H54 (cell line): Measurements from ENCODE around the gene NCAM1.

Source experiments
- DNase-seq: peaks from one replicate; pipeline ENCODE4 v3.0.0; 2011; ENCODE audit warnings: low spot score, mixed read lengths; ENCODE audit not compliant: insufficient read length
- FAIRE-seq: peaks from 3 replicates; lab custom pipeline; 2011; peaks lifted over from hg19 to GRCh38; lab: Jason Lieb, UNC
- POLR2A ChIP-seq: IDR thresholded peaks from 2 replicates; pipeline ENCODE4 v1.6.1; 2011; ENCODE audit warnings: low read depth, mild to moderate bottlenecking, low read length

NCAM1 gene

GRCh38 chr11:113178381-113179070 lies 217.3 kb downstream of the NCAM1 start:
- DNase-seq: no peak
- no peak for TF ChIP-seq POLR2A
- FAIRE-seq: no peak

DNA sequence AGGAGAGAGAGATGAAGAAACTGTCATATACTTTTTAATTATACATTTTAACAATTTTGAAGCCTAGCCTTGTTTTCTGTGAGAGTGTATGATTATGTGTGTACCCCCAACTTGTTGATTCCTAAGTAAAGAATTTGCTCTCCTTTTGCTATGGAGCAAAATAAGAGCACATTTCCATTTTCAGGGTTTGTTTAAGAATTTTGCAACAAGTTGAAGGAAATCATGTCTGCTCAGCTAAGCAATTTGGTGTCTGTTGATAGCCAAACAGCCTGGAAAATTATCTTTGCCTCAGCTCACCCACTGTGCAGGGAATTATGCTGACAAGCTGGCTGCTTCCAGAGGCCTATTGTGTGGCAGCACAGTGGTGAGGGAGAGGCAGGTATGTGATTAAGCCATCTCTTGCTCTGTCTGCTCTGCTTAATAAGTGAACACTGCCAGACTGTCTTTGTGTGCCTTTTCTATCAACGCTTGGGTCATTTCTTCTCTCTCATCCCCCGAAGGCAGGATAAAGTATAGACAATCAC lies 218.0 kb downstream of the NCAM1 start:
- no peak for DNase-seq
- no peak for FAIRE-seq
- no peak for TF ChIP-seq POLR2A

- no peak for DNase-seq
- no peak for TF ChIP-seq POLR2A
- no peak for FAIRE-seq
These were observed 219.9 kb downstream of the NCAM1 start for GRCh38 chr11:113181094-113181493.

- no peak for TF ChIP-seq POLR2A
- no peak for DNase-seq
- FAIRE-seq: no peak
These were observed 221.1 kb downstream of the NCAM1 start for GRCh38 chr11:113182288-113182687.

GRCh38 chr11:113184498-113184897 lies 223.3 kb downstream of the NCAM1 start:
- DNase-seq: peak; percentile 32
- TF ChIP-seq POLR2A: no peak
- FAIRE-seq: peak; percentile 81

DNA sequence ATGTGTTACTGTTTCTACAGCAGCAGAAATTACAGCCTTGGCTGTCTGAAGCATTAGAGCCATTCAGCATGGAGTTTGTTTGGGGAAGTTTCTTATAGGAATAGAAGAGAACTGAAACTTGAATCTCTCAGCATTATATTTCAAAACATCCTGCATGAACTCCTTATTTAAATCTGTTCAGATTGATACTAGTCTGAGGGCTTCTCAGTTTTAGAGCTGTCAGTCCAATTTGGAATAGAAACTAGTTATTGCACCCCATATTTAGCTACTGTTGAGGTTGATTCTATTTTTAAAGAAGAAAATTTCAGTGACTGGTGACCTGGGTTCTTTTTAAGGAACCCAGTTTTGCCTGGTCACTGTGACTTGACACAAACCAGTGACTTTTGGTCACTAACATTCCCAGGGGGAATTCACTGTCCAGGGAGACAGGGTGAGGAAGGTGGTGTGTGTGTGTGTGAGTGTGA lies 227.2 kb downstream of the NCAM1 start:
- TF ChIP-seq POLR2A: no peak
- DNase-seq (no peak), FAIRE-seq (no peak)

GRCh38 chr11:113189909-113190667 lies 228.9 kb downstream of the NCAM1 start:
- FAIRE-seq: peak; percentile 98

GRCh38 chr11:113192121-113192925 lies 231.1 kb downstream of the NCAM1 start:
- TF ChIP-seq POLR2A: no peak
- DNase-seq (no peak), FAIRE-seq (no peak)

More at GRCh38 chr11:113189909-113190667, 228.9 kb downstream of the NCAM1 start:
- no peak for TF ChIP-seq POLR2A
- peak; percentile 68 for DNase-seq

DNA sequence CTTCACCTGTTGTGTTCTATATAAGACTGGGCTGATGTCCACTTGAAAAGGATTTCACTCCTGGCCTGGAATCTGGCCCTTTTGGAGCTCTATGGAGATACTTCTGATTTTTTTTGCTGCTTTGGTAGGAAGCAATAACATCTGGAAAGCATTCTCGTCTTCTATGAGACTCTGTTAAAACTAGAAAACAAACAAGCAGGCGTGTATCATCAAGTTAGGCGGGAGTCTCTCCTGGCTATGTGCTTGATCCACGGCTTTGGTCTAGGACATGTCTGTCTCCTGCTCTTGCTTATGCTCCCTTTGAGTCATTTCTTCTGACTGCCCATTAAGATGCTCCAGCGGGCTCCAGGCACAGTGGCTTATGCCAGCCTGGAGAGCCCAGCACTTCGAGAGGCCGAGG lies 231.8 kb downstream of the NCAM1 start:
- FAIRE-seq: no peak

DNA sequence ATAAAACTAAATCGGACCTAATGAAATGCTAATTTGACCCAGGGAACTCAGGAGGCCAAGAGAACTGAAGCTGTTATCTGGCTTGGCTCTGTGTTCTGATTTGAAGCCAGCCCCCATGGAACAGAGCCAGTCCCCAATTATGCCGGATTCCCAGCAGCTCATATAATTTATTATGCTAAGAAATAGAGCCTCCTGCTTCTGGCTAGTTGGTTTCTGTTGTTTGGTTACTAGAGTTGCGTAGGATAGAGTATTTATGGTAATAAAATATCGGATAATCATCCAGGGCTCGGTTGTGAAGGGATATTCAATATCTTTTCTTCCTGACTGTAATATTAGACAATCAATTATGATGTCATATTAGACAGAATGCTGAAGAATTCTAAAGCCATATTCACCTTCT lies 232.7 kb downstream of the NCAM1 start:
- FAIRE-seq (no peak), DNase-seq (no peak)
- no peak for TF ChIP-seq POLR2A

More for the DNA sequence above, 231.8 kb downstream of the NCAM1 start:
- no peak for TF ChIP-seq POLR2A
- DNase-seq: no peak

GRCh38 chr11:113195728-113196127 lies 234.5 kb downstream of the NCAM1 start:
- DNase-seq (no peak), FAIRE-seq (no peak)
- TF ChIP-seq POLR2A: no peak

DNA sequence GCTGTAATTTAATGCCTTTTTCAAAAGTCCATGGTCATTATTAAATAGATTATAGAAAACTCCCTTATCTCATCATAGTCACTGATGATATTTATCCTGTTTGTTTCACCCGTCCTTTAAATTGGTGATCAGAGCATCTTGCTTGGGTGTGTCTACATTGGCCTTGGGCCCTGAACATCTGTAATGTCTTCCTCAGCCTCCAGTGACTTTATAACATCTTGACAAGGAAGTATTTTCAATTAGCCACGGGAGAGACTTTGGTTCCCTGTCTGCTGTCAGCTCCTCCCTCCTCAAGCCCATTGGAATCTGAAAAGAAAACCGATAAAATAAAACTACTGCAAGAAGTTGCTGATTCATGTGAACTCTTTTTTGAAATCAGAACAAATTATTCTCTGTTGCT lies 236.2 kb downstream of the NCAM1 start:
- FAIRE-seq (no peak), DNase-seq (no peak)
- TF ChIP-seq POLR2A: no peak

- TF ChIP-seq POLR2A: no peak
- no peak for FAIRE-seq
- no peak for DNase-seq
These were observed 237.9 kb downstream of the NCAM1 start for GRCh38 chr11:113198972-113199661.
